Fibroblast of villous mesenchyme (primary cell): ENCODE data around the gene GIPC2. TPM values are rescaled to one million over a fixed set of nuclear protein-coding genes. Genes with fewer than 3 reads are reported as not detected.
"Not testable (repeated sequence)": the region's sequence is repeated elsewhere in the genome, so short reads cannot be mapped to it uniquely, and the experiment has no call there.

Source experiments
- DNase-seq: peaks from one replicate; pipeline ENCODE4 v3.0.0-alpha.2; 2010; ENCODE audit warnings: low read depth
- H3K4me3 ChIP-seq: 2 replicates; pipeline ENCODE4 v1.5.1; 2011; ENCODE audit warnings: low read depth, mild to moderate bottlenecking, low read length
- CTCF ChIP-seq: IDR thresholded peaks from 2 replicates; pipeline ENCODE4 v1.5.1; 2012; ENCODE audit warnings: low read depth, mild to moderate bottlenecking, low read length; ENCODE audit not compliant: insufficient read depth
- total RNA-seq: library from RNA; depleted of rRNA; stranded (reverse); fragments of >200 nt; gene quantifications from 2 replicates; pipeline ENCODE4 v1.2.3, GENCODE V29; 2012

The GIPC2 gene
- total RNA-seq, 1 donor = 0.43 TPM

GRCh38 chr1:78101514-78101913 is 55.7 kb downstream of the GIPC2 start:
- DNase-seq = peak; percentile 93
- no peak for TF ChIP-seq CTCF
- H3K4me3 ChIP-seq = no peak overlapping the region

- peak; percentile 84 for DNase-seq
- no peak overlapping the region for H3K4me3 ChIP-seq
- no peak for TF ChIP-seq CTCF
Observed at GRCh38 chr1:78102082-78102481, 56.3 kb downstream of the GIPC2 start.

GRCh38 chr1:78102916-78103315 is 57.1 kb downstream of the GIPC2 start:
- no peak for DNase-seq
- H3K4me3 ChIP-seq = no peak overlapping the region
- no peak for TF ChIP-seq CTCF

- DNase-seq = no peak
- TF ChIP-seq CTCF = no peak
- H3K4me3 ChIP-seq = no peak overlapping the region
Observed at GRCh38 chr1:78104322-78104721, 58.6 kb downstream of the GIPC2 start.

GRCh38 chr1:78109659-78110058 is 63.9 kb downstream of the GIPC2 start:
- not testable (repeated sequence) for H3K4me3 ChIP-seq, DNase-seq

- H3K4me3 ChIP-seq = no peak overlapping the region
- TF ChIP-seq CTCF = no peak
- DNase-seq = no peak
Observed at GRCh38 chr1:78113156-78113916, 67.6 kb downstream of the GIPC2 start.

- peak; percentile 85 for DNase-seq
- H3K4me3 ChIP-seq = no peak overlapping the region
- peak; percentile 76 for TF ChIP-seq CTCF
Observed at GRCh38 chr1:78114034-78114956, 68.5 kb downstream of the GIPC2 start.

GRCh38 chr1:78120485-78120884 is 74.7 kb downstream of the GIPC2 start:
- not testable (repeated sequence) for H3K4me3 ChIP-seq, DNase-seq
